CD4-positive, alpha-beta T cell treated with Interleukin-15 for 4 hours (primary cell): ENCODE results near the gene NLGN1.

Experiments used
- DNase-seq: peaks from one replicate; pipeline ENCODE4 v3.0.0-alpha.2; 2020; ENCODE audit warnings: low spot score

NLGN1 gene

GRCh38 chr3:174285242-174285864, 887.8 kb downstream of the NLGN1 start:
- no peak for DNase-seq

- DNase-seq, result no peak
These were observed 890.2 kb downstream of the NLGN1 start for GRCh38 chr3:174287705-174288104.

DNA sequence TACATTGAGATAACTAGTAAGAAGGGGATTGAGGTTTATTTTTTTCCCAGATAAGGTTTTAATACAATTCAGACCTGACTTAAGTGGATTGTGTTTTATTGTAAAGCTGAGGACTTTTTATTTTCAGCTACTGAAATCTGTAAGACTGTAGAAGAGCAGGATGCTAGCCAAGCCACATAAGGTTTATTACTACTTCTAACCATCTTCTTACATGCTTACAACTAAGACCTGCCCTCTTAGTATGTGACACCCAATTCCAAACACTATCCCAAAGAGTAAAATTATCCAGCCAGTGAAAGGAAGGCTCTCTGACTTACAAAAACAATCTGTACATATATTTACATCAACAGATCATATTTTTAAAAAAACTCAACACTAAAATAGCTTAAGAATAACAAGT, 897.1 kb downstream of the NLGN1 start:
- DNase-seq, result no peak

DNA sequence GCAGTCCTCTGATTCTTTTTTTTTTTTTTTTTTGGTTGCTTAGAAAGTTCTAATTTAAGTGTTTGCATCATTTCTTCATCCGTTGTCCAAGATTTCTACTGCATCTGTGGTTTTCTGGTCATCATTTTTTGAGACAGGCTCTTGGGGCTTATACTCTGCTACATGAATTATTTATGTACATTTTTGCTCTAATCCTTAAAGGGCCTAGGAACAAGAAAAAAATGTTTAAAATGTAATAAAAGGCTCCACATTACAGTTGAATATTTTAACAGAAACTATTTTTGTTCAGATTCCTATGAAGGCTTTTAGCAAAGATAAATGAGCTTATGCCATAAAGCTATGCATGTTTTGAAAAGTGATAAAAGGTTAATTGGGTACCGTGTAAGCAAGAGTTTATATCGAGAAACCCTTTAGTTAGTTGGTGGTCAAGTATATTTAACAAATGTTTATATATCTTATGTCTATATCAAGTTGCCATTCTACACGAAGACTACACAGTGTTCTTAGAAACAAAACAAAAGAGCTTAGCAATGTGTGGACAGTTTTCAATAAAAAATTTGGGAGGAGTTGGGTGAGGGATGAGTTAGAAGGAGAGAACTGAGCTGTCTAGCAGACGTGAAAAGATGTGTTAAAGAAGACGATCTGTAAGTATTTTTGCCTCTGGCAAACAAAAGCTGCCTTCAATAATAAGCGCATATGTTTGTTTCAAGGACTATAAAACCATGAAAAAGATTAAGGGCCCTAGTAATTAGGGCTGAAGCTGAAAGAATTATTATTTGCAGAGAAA, 898.0 kb downstream of the NLGN1 start:
- no peak for DNase-seq

DNA sequence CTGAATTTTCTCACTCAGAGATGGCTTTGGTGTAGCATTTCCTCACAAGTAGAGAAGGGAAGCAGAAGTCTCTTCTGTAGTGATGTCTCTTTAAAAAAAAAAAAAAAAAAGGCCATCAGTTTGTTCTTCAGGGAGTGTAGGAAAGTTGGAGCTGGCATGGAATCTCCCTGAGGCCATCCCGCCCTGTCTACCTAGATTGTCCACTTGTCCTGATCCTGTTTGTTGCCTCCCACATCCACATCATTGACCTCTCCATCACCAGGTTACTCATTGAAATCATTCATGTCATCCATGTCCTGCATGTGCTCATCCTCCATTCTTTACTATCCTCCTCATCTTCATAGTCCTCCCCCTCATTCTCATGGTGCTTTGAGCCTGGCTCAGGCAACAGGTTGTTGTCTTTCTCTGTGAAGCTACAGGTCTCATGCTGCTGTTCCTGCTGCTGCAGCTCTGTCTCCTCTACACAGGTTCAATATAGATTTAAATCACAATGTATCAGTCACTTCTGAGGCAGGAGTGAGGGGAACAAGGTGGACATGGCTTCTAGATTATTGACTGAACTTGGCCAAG, 905.3 kb downstream of the NLGN1 start:
- no peak for DNase-seq

DNA sequence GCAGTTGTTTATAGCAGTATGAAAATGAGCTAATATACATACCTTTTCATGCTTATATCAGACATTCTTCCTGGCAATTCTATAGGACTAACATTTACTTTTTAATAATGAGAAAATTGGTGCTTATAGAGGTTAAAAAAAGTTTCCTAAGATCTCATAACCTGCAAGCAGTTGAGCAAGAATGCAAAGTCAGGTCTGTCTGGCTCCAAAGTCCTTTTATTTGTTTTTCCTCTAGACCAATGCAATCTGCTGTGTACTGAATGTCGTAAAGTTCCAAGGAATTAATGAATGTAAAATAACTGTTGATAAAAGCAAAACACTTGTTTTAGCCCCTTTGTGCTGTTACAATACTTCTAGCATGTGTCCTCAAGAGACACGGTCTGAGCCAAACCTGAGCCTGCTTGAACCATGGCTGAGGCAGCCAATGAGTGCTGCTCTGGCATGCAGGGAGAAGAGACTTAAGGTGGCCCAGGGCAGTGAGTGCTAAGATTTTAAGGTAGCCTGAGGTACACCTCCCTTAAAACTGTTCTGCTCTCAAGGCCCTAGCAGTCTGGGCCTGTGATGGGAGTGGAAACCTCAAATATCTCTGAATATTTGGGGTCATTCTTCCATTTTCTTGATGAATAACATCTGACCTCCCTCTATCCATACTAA, 906.5 kb downstream of the NLGN1 start:
- DNase-seq, result no peak

DNA sequence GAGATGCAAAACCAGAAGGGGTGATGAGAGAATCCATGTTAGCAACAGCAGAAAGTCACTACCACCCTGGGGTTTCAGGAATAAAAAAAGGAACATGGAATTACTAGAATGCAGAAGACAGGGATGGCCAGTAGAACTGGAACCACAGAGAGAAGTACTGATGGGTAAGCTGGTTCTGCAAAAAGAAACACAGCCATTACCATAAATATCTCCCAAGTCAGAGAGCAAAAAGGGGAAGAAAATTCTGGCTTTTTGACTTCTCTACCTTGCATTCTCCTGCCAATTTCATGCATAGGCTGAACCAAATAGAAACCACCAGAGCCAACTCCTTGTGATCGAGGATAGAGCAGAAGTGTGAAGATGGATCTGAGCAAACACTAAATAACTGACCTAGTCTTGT, 911.2 kb downstream of the NLGN1 start:
- no peak for DNase-seq

GRCh38 chr3:174310475-174310983, 913.0 kb downstream of the NLGN1 start:
- no peak for DNase-seq

DNA sequence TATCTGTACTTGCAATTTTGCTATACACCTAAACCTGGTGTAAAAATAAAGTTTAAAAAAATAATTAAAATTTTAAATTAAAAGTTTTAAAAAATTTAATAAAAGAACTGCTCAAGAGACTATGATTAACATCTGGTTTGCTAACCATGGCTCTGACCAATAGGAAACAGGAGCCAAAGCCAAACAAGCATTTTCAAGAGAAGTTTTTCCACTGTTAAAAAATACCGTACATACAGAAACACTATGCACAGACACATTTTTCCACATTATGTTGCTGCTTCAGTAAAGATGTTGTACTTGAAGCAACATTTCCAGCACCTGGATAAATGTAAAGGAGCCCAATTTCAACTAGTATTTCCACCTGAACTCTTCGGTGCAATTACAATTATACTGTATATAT, 917.7 kb downstream of the NLGN1 start:
- no peak for DNase-seq

- DNase-seq, result no peak
These were observed 919.5 kb downstream of the NLGN1 start for GRCh38 chr3:174317005-174317404.

- no peak for DNase-seq
These were observed 920.6 kb downstream of the NLGN1 start for GRCh38 chr3:174318181-174318580.

DNA sequence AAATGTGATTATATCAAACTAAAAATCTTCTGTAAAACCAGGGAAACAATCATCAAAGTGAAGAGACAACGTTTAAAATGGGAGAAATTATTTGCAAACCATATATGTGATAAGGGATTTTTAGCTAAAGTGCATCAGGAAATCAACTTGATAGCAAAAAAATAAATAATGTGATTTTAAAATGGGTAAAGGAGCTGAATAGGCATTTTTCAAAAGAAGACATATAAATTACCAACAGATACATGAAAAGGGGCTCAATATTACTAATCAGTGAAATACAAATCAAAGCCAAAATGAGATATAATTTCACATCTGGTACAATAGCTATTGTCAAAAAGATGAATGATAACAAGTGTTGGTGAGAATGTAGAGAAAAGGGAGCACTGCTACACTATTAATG, 924.0 kb downstream of the NLGN1 start:
- DNase-seq, result no peak

- DNase-seq, result no peak
These were observed 925.2 kb downstream of the NLGN1 start for GRCh38 chr3:174322789-174323188.

DNA sequence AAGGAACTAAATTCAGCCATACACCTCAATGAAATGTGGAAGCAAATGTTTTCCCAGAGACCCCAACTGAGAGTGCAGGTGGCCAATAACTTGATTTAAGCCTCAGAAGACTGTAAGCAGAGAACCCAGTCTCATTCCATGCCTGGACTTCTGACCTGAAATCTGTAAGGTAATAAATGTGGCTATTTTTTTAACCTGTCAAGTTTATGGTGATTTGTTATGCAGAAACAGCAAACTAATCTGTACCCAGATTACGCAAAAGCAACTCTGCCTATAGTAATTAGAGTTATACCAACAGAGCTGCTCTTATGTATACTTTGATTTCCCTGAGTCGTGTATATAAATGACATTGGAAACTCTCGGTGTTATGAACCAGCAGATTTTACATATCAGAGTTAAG, 927.6 kb downstream of the NLGN1 start:
- no peak for DNase-seq

- no peak for DNase-seq
These were observed 928.5 kb downstream of the NLGN1 start for GRCh38 chr3:174325834-174326700.

DNA sequence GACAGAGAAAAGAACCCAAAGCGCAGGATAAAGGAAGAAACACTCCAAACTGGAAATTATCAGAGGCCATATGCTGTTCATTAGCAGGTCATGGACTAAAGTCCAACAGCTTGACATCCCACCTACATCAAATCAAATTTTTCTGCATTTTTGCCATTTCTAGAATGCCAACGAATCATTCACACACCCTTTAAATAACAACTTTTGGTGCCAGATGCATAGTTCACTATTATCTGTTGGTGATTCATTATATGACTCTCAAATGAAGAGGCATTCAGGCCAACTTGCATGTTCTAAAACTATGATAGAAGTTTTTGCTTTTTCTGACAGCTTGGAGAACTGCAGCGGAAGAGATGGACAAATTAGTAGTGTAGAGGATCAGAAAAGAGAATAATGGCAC, 931.8 kb downstream of the NLGN1 start:
- no peak for DNase-seq

DNA sequence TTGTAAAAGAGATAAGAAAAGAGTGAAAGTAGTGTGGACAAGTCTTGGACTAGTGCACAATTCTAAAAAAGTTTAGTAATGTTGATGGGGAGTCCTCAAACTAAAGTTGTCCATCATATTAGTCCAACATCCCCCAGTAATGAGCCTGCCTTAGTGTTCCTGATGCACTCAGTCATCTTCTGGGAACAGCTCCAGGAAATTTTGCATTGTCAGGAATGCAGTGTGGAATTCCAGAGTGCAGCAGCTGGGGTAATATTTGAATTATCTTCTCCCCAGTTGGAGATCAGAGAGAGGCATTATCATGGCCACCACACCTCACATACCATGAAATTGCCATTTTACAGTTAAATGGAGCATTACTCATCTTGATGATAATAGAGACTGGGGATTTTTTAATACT, 932.8 kb downstream of the NLGN1 start:
- no peak for DNase-seq

- no peak for DNase-seq
These were observed 933.7 kb downstream of the NLGN1 start for GRCh38 chr3:174331095-174331800.

- no peak for DNase-seq
These were observed 934.8 kb downstream of the NLGN1 start for GRCh38 chr3:174332391-174332790.

GRCh38 chr3:174333640-174334039, 936.1 kb downstream of the NLGN1 start:
- no peak for DNase-seq

DNA sequence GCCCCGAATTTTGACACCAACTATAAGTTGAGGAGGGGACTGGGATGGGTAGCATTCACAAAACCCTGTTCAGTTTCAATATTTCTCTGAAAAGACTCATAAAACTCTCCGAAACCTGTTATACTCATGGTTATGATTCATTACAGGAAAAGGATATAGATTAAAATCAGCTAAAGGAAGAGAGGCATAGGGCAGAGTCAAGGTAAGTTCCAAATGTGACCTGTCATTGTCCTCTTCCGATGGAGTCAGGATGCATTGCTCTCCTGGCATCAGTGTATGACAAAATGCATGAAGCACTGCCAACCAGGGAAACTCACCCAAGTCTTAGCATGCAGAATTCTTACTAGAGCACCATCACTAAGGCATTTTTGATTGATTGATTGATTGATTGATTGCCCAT, 936.6 kb downstream of the NLGN1 start:
- no peak for DNase-seq
